ENCODE measurements around the gene CABYR.
"Not testable (repeated sequence)": the region's sequence is repeated elsewhere in the genome, so short reads cannot be mapped to it uniquely, and the experiment has no call there.

CABYR gene

GRCh38 chr18:24130494-24130893 lies 8.4 kb upstream of the CABYR start:
- DNase-seq (ENCODE audit: low spot score), result no peak

- DNase-seq (ENCODE audit: low spot score), result no peak
Observed at GRCh38 chr18:24136967-24137373, 1.9 kb upstream of the CABYR start.

- DNase-seq (ENCODE audit: low spot score), result peak; percentile 12
Observed at GRCh38 chr18:24138409-24138788, 463 bp upstream of the CABYR start.

GRCh38 chr18:24140697-24141096 lies 1.8 kb downstream of the CABYR start:
- DNase-seq (ENCODE audit: low spot score), result no peak

- DNase-seq (ENCODE audit: low spot score), result no peak
Observed at GRCh38 chr18:24142376-24142775, 3.5 kb downstream of the CABYR start.

- DNase-seq (ENCODE audit: low spot score), result not testable (repeated sequence)
Observed at GRCh38 chr18:24149591-24149990, 10.7 kb downstream of the CABYR start.

GRCh38 chr18:24153397-24153796 lies 14.5 kb downstream of the CABYR start:
- no peak for DNase-seq (ENCODE audit: low spot score)

- peak; percentile 17 for DNase-seq (ENCODE audit: low spot score)
Observed at GRCh38 chr18:24157855-24158254, 19.0 kb downstream of the CABYR start.

GRCh38 chr18:24160086-24160485 lies 21.2 kb downstream of the CABYR start:
- DNase-seq (ENCODE audit: low spot score), result no peak

- DNase-seq (ENCODE audit: low spot score), result no peak
Observed at GRCh38 chr18:24161304-24161703, 22.4 kb downstream of the CABYR start.

- no peak for DNase-seq (ENCODE audit: low spot score)
Observed at GRCh38 chr18:24168496-24168895, 29.6 kb downstream of the CABYR start.

GRCh38 chr18:24170360-24170759 lies 31.5 kb downstream of the CABYR start:
- DNase-seq (ENCODE audit: low spot score), result no peak

GRCh38 chr18:24173997-24174396 lies 35.1 kb downstream of the CABYR start:
- no peak for DNase-seq (ENCODE audit: low spot score)

GRCh38 chr18:24176727-24177416 lies 38.0 kb downstream of the CABYR start:
- DNase-seq (ENCODE audit: low spot score), result peak; percentile 76

- no peak for DNase-seq (ENCODE audit: low spot score)
Observed at GRCh38 chr18:24177499-24178133, 38.8 kb downstream of the CABYR start.

- no peak for DNase-seq (ENCODE audit: low spot score)
Observed at GRCh38 chr18:24180048-24180447, 41.2 kb downstream of the CABYR start.

- no peak for DNase-seq (ENCODE audit: low spot score)
Observed at GRCh38 chr18:24181806-24182205, 42.9 kb downstream of the CABYR start.

GRCh38 chr18:24185805-24186204 lies 46.9 kb downstream of the CABYR start:
- no peak for DNase-seq (ENCODE audit: low spot score)

GRCh38 chr18:24187049-24187448 lies 48.2 kb downstream of the CABYR start:
- DNase-seq (ENCODE audit: low spot score), result no peak

- DNase-seq (ENCODE audit: low spot score), result no peak
Observed at GRCh38 chr18:24187689-24188088, 48.8 kb downstream of the CABYR start.

- peak; percentile 54 for DNase-seq (ENCODE audit: low spot score)
Observed at GRCh38 chr18:24188120-24188519, 49.3 kb downstream of the CABYR start.

GRCh38 chr18:24189007-24189528 lies 50.2 kb downstream of the CABYR start:
- no peak for DNase-seq (ENCODE audit: low spot score)

GRCh38 chr18:24189664-24190346 lies 50.9 kb downstream of the CABYR start:
- DNase-seq (ENCODE audit: low spot score), result no peak

Measured in Ammon's horn (tissue), 1 donor.